Fibroblast of lung (primary cell): ENCODE measurements around the gene SMPDL3B. TPM values are rescaled to one million over a fixed set of nuclear protein-coding genes. Genes with fewer than 3 reads are reported as not detected.

Experiments used
- DNase-seq, 2 donors: peaks; one replicate each; pipeline versions ENCODE4 v3.0.0 to v3.0.0-alpha.2; 2010; ENCODE audit warnings: low read depth in 2 of 2
- H2AFZ ChIP-seq: 2 replicates; pipeline ENCODE4 v1.5.1; 2012; ENCODE audit warnings: low read length, control low read depth, inconsistent platforms
- H3K27ac ChIP-seq: 2 replicates; pipeline ENCODE4 v1.5.1; 2011; ENCODE audit warnings: low read length, control low read depth; ENCODE audit not compliant: insufficient read depth
- H3K27me3 ChIP-seq: 2 replicates; pipeline ENCODE4 v1.5.1; 2011; ENCODE audit warnings: mild to moderate bottlenecking, low read length; ENCODE audit not compliant: control insufficient read depth, insufficient read depth
- H3K36me3 ChIP-seq: 2 replicates; pipeline ENCODE4 v1.5.1; 2011; ENCODE audit warnings: low read length; ENCODE audit not compliant: control insufficient read depth, insufficient read depth
- H3K4me1 ChIP-seq: 2 replicates; pipeline ENCODE4 v1.5.1; 2011; ENCODE audit warnings: low read length; ENCODE audit not compliant: control insufficient read depth, insufficient read depth; ENCODE audit errors: extremely low read depth
- H3K4me2 ChIP-seq: 2 replicates; pipeline ENCODE4 v1.5.1; 2011; ENCODE audit warnings: low read length, control low read depth; ENCODE audit not compliant: insufficient read depth; ENCODE audit errors: extremely low read depth
- H3K4me3 ChIP-seq, 4 experiments: fragments of 200-600 bp in 1 of 4; sonication (generic) in 1 of 4; replicated peaks in 1 of 4; 2 replicates each; pipeline ENCODE4 v1.5.1; 2011 to 2016; ENCODE audit warnings: low read length in 4 of 4, low read depth in 3 of 4, mild to moderate bottlenecking in 3 of 4, control low read depth in 2 of 4, inconsistent platforms in 1 of 4, mixed read lengths in 1 of 4; ENCODE audit not compliant: insufficient read depth in 1 of 4; ENCODE audit errors: control extremely low read depth in 1 of 4
- H3K79me2 ChIP-seq: 2 replicates; pipeline ENCODE4 v1.5.1; 2012; ENCODE audit warnings: mild to moderate bottlenecking, low read length, inconsistent platforms; ENCODE audit not compliant: control insufficient read depth, insufficient read depth
- H3K9ac ChIP-seq: 2 replicates; pipeline ENCODE4 v1.5.1; 2011; ENCODE audit warnings: mild to moderate bottlenecking, low read length, control low read depth; ENCODE audit not compliant: insufficient read depth
- H3K9me3 ChIP-seq: 2 replicates; pipeline ENCODE4 v1.5.1; 2012; ENCODE audit warnings: low read depth, low read length; ENCODE audit not compliant: control insufficient read depth, insufficient read depth
- H4K20me1 ChIP-seq: 2 replicates; pipeline ENCODE4 v1.5.1; 2011; ENCODE audit warnings: low read length; ENCODE audit not compliant: control insufficient read depth, insufficient read depth; ENCODE audit errors: extremely low read depth
- EZH2 ChIP-seq: IDR thresholded peaks from 2 replicates; pipeline ENCODE4 v1.5.1; 2012; ENCODE audit warnings: low read length, control low read depth, mild to moderate bottlenecking; ENCODE audit errors: missing control alignments
- polyA plus RNA-seq, 2 donors: library from polyadenylated mRNA; depleted of rRNA in 1 of 2; stranded (reverse) in 1 of 2; unstranded in 1 of 2; fragments of >200 nt; gene quantifications; 2 replicates each; pipeline ENCODE4 v1.2.1, GENCODE V29; 2011 to 2012; ENCODE audit warnings: missing spikeins in 1 of 2
- total RNA-seq: library from RNA; depleted of rRNA; stranded (reverse); fragments of >200 nt; gene quantifications from 2 replicates; pipeline ENCODE4 v1.2.1, GENCODE V29; 2014
- TF ChIP-seq, protein P1 (sequence below), 2 donors: IDR thresholded peaks in 1 of 2; conservative IDR thresholded peaks in 1 of 2; 1 replicate in 1 of 2; 2 replicates in 1 of 2; pipeline ENCODE4 v1.5.1; 2011 to 2012; ENCODE audit warnings: low read length in 2 of 2, control low read depth in 1 of 2, inconsistent platforms in 1 of 2, low read depth in 1 of 2, mild to moderate bottlenecking in 1 of 2

The SMPDL3B gene
- total and polyA plus RNA-seq, 2 donors (not counting 1 experiment from before 2014, with no cell fraction given): 0.17 TPM; not detected in 1

GRCh38 chr1:27973771-27974416 is 39.1 kb downstream of the SMPDL3B start:
- H4K20me1 ChIP-seq: no peaks in the 10 kb centered on the region
- H3K36me3 ChIP-seq: peaks cover 2% of the 10 kb centered on the region
- H3K27me3 ChIP-seq: no peaks in the 10 kb centered on the region
- H3K27ac ChIP-seq: no peak overlapping the region
- no peak overlapping the region for H3K4me3 ChIP-seq
- H3K9ac ChIP-seq: no peak overlapping the region
- no peak for TF ChIP-seq EZH2
- TF ChIP-seq, protein P1, sequence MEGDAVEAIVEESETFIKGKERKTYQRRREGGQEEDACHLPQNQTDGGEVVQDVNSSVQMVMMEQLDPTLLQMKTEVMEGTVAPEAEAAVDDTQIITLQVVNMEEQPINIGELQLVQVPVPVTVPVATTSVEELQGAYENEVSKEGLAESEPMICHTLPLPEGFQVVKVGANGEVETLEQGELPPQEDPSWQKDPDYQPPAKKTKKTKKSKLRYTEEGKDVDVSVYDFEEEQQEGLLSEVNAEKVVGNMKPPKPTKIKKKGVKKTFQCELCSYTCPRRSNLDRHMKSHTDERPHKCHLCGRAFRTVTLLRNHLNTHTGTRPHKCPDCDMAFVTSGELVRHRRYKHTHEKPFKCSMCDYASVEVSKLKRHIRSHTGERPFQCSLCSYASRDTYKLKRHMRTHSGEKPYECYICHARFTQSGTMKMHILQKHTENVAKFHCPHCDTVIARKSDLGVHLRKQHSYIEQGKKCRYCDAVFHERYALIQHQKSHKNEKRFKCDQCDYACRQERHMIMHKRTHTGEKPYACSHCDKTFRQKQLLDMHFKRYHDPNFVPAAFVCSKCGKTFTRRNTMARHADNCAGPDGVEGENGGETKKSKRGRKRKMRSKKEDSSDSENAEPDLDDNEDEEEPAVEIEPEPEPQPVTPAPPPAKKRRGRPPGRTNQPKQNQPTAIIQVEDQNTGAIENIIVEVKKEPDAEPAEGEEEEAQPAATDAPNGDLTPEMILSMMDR (conservative IDR thresholded peaks at IDR 0.05 in 1 of 2, IDR thresholded peaks at IDR 0.05 in 1 of 2; ENCODE audit: low read depth in 1 of 2, low read length in 2 of 2): no peak
- no peak overlapping the region for H2AFZ ChIP-seq
- H3K79me2 ChIP-seq: no peaks in the 10 kb centered on the region
- H3K9me3 ChIP-seq: no peaks in the 10 kb centered on the region
- H3K4me1 ChIP-seq: peaks cover 15% of the 10 kb centered on the region
- H3K4me2 ChIP-seq: no peak overlapping the region
- no peak for DNase-seq

GRCh38 chr1:27974417-27974781 is 39.6 kb downstream of the SMPDL3B start:
- Histone ChIP-seq H3K9me3 (no peaks in the 10 kb centered on the region), H3K27me3 (no peaks in the 10 kb centered on the region), H3K27ac (no peak overlapping the region), H2AFZ (no peak overlapping the region), H3K4me2 (no peak overlapping the region), H3K79me2 (no peaks in the 10 kb centered on the region), H4K20me1 (no peaks in the 10 kb centered on the region), H3K4me1 (peaks cover 15% of the 10 kb centered on the region), H3K9ac (no peak overlapping the region), H3K4me3 (no peak overlapping the region), H3K36me3 (peaks cover 2% of the 10 kb centered on the region)
- TF ChIP-seq EZH2: no peak
- TF ChIP-seq, protein P1 (conservative IDR thresholded peaks at IDR 0.05 in 1 of 2, IDR thresholded peaks at IDR 0.05 in 1 of 2; ENCODE audit: low read depth in 1 of 2, low read length in 2 of 2): no peak
- no peak for DNase-seq

- Histone ChIP-seq H3K27me3 (no peaks in the 10 kb centered on the region), H3K9ac (no peak overlapping the region)
Measured at GRCh38 chr1:27979151-27979858, 44.5 kb downstream of the SMPDL3B start.

More at GRCh38 chr1:27979151-27979858, 44.5 kb downstream of the SMPDL3B start:
- Histone ChIP-seq H3K9me3 (no peaks in the 10 kb centered on the region), H3K79me2 (no peaks in the 10 kb centered on the region), H3K4me2 (no peak overlapping the region), H3K36me3 (no peaks in the 10 kb centered on the region), H3K4me3 (no peak overlapping the region), H3K4me1 (no peaks in the 10 kb centered on the region), H4K20me1 (no peaks in the 10 kb centered on the region), H2AFZ (no peak overlapping the region), H3K27ac (no peak overlapping the region)
- no peak for TF ChIP-seq EZH2
- TF ChIP-seq, protein P1 (conservative IDR thresholded peaks at IDR 0.05 in 1 of 2, IDR thresholded peaks at IDR 0.05 in 1 of 2; ENCODE audit: low read depth in 1 of 2, low read length in 2 of 2): peak; percentile 41 to 48
- DNase-seq: peak; percentile 70 to 88
